NCI-H2227 treated with DMSO at 0.1 percent for 48 hours (cell line): ENCODE data around the gene FAM174B.

Source experiments
- DNase-seq: peaks from one replicate; lab custom pipeline; 2025; lab: John Stamatoyannopoulos, UW

The FAM174B gene

DNA sequence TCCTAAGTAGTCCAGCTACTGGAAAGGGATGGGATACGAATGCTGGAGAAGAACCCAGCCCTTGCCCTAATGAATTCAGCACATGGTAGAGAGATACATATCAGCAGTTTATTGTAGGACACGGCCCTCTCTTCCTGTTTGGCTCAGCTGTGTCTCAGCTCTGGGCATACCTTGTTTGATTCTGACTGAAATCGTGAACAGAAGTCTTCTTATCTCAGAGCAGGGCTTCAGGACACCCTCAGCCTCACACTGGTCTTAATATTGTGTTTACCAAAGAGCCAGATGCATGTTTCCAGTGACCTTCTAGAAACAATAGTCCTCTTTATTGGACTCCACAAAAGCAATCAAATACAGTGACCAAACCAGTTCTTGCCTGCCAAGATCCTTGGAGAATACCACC lies 54.7 kb downstream of the FAM174B start:
- no peak for DNase-seq

DNA sequence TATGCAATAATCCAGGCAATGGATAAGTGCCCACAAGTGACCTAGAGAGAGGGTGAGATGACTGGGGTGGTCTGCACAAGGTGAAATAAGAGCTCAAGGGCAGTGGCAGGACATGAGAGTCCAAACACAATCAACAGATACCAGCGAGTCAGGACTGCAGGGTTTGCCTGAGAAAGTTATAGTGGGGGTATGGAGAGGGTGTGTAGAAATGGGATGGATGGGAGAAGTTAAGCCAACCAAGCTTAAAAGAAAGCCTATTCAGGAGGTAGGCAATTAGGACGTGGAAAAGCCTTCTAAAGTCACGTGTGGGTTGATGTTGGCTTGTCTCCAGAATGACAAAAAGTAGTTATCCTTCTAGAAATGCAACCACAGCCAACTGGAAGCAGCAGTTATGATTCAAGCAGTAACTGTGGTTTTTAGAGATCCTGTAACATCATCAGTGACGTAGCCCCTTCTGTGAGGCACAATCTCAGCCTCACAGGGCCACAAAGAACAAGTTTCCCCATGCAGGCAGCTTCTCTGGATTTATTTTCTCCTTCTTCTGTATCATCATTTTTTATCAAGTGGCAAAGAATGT lies 56.1 kb downstream of the FAM174B start:
- no peak for DNase-seq

DNA sequence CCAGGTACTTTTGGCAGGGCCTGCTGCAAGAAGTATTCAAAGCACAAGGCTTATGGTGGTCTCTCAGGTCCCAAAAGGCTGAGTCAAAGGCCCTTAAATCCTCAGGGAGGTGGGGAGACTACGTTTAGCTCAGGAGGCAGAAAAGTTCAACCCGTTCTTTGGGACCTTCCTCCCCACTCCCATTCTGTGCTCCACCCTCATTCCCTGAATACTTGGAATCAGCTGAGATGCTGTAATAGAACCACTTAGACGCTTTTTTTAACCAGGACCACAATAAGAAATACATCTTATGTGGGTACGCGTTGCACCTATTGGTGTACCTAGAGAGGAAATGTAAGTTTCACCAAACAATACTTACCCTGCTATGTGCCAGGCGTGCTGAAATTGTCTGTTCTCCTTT lies 58.0 kb downstream of the FAM174B start:
- no peak for DNase-seq

DNA sequence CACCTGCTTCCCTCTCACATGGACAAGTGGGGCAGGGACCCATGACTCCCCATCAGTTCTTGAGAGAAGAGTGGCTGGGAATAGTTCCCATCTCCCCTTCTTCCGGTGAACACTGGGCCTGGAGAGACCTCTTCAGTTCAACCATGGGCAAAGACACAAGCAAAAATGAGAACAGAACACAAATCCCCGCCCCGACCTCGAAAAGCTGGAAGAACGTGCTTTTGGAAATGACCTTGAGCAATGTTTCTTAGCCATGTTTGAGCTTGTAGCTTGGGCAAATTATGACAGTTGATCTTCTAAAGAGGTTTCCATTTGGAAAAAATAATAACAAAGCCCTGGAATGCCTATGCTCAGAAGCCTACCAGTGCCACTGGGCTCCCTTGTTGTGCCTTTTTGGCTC lies 59.0 kb downstream of the FAM174B start:
- DNase-seq, result no peak

DNA sequence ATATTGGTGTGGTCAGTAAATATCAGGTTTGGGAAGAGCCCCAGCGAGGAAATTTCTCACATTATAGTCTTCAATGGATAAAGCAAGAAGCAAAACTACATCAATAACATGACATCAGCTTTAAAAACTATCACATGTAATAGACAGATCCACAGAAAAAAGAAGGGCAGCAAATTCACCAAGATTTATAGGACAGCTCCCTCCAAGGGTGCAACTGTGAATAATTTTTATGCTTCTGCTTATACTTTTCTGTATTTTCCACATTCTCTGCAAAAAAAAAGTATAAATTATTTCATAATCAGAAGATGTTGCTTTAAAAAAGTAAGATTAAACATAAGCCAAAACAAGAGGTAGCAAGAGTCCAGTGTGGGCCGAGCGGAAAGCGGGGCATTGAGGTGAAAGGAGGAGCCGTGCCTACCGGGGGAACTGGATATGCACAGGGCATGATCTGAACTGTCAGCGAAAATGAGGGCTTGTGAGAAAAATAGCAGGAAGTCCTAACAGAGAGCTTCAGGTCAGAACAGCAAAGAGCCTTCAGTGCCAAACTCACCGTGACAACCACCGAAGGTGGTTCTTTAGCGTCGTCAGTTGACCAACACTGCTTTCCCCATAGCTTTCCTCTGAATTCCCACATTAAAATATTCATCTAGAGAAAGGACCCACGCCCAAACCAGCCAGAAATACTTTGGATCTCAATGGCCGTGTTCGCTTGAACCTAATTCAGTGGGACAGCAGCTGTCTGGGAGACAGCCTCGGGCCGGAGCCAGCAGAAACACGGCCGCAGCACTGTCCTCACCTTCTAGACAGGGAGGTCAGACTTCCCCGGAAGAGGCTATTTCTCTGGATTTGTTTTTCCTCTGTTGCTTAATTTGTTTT lies 59.8 kb downstream of the FAM174B start:
- no peak for DNase-seq

DNA sequence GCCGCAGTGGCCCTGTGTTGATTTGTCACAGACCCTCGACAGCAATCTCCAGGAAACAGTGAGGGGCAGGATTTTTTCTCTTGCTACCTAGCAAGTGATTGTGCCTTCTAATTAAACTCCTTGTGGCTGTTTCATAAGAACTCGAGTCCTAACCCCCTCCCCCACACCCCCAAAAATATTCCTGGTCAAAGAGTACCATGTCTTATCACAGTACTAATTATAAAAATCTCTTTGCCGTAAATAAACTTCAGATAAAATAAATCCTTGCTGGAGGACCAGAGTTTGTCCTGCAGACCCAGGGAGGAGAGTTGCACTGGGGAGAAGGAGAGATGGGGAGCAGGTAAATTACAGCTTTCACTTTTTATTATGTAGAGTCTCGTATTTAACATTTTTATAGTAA lies 64.3 kb downstream of the FAM174B start:
- no peak for DNase-seq

DNA sequence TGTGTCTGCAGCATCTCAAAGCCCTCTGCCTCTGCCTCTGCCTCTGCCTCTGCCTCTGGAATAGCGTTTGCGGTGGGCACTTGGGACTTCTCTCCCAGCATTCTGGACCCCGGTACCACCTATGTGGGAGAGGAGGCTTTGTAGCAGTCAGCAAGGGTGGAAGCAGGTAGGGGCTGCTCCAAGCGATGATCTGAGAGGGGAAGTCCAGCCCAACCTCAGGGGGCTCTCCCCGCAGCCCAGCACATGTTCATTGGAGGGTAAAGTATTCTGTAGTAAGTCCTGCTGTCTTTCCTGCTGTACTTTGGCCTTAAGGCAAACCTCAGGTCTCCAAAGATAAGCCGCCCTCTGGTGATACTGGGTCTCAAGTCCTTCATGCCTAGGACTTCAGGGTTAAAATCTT lies 68.6 kb downstream of the FAM174B start:
- DNase-seq, result no peak

DNA sequence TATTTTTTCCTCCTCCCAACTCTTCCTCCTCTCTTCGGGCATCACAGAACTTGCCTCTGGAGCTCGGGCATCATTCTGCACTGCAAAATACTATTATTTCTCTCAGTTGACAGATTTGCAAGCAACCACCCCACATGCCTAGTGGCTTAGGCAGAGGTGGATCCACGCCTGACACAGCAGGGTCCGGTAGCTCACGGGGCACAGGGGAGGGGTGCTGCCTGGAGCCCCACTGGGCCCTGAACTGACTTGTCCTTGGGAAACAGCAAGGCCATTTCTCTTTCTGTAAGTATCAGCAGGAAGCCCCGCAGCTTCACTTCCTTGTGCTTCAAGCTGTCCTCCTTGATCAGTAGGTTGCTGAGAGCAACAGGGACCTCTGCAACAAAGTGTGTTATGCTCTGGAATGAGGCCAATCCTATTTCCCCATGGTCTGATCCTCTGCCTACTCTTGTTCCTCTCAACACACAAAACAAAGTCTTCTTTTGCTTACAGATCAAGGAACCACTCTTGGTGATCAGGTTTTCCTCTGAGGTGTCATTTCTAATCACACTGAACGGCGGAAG lies 69.1 kb downstream of the FAM174B start:
- DNase-seq, result no peak

DNA sequence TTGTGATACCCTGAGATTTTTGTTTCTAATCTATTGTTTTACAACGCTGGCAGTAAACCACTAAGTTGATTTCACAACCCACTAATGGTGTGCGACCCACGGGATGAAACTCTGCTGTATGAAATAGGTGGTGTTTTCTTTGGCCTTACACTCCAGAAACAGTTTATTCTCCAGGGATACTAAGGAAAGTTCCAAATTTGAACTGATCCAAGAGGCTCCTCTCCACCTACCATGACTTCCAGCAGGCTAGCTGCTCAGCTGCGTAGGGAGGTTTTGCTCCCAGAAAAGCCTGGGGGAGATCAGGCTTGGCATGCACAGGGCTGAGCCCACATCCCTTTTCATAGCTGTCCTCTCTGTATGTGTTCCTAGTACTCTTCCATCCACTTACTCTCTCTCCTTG lies 71.5 kb downstream of the FAM174B start:
- no peak for DNase-seq

DNA sequence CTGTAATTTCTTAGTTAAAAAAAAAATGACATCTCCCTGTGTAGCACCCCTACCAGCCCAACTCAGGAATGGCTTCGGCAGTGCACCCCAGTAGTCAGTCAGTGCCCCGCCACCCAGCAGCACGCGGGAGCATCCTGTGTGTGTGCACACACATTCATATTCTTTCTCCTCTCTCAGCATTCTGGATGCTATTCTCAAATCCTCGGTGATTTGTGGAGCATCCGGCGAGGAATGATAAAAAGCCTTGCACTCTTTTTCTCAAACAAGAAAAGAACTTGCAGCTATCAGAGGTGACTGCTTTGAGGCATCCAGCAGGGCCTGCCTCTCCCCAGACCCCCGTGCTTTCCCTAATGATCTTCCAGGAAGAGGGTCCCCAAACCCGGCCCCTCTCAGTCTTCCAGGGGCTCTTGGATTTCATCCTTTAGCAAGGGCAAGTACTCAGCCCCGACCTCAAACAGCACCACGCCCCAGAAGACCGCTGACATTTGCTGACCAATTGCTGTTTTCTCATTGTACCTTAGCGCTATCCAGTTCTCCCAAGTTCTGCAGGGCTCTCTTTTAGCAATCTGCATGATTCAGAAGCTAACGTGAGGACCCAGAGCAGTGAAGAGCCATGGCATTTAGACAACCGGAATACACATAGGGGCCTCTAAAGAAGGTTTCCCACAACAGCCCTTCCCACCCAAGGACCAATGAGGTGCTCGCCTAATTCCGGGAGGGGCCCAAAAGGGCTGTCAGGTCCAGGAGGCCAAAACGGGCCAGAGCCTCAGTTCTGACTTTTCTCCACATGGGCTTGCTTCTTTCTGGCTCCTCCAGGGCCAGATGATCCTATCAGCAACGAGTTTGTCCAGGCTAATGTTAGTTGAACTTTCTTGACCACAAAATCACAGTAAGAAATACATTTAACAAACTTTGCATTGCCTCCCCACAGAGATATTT lies 72.2 kb downstream of the FAM174B start:
- no peak for DNase-seq

DNA sequence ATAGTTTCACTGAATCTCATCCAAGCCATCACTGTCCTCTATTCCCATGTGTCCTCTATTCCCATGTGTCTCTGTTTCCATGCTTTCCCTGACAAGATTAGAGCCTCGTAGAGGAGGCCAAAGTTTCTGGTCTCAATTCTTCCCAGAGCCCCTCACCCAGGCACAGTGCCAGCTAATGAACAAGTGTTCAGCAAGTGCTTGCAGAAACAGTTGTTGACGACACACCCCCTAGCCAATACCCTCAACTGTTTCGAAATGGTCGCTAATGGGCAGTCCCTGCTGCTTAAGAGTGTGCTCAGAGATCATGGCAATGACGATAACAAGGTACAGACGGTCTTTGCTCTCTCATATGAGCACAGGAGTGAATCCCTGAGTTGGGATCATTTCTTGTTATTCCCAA lies 73.4 kb downstream of the FAM174B start:
- no peak for DNase-seq

DNA sequence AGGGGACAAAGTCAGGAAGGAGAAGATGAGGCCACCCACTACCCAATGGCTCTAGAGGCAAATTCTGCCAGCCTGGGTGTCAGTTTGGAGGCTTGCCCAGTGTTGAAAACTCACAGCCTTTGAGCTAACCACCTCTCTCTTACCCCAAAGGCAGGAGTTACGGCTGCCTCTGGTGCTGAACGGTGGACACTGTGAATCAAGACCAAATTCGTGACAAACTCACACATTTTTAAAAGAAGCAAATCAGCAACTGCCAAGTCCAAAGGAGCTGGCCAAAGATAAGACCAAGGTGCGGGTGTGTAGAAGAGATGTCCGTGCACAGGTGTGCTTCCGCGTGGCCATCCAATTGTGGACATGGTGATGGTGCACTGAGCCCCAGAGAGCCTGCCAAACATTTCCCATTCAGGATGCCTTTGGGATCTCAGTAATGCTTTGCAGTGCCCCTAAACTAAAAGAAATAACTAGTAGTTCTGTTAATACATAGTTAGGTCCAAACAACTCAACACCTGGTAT lies 74.6 kb downstream of the FAM174B start:
- DNase-seq, result no peak

DNA sequence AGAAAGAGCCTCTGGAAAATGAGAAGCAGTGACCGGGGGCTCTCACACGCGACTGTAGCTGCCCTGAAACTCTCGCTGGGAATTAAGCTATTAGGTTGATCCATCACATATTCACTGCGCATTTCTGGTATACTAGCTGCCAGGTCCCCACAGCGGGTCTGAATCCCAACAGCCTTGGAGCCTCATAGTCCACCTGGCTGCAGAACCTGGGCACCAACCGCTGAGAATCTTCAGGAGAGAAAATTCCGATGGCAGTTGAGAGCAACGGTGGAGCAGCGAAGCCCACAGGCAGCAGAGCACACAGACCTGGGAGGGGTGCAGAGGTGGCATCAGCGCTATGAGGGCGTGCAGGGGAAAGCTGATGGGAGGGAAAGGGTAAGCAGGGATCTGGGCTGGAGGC lies 75.1 kb downstream of the FAM174B start:
- DNase-seq, result no peak

DNA sequence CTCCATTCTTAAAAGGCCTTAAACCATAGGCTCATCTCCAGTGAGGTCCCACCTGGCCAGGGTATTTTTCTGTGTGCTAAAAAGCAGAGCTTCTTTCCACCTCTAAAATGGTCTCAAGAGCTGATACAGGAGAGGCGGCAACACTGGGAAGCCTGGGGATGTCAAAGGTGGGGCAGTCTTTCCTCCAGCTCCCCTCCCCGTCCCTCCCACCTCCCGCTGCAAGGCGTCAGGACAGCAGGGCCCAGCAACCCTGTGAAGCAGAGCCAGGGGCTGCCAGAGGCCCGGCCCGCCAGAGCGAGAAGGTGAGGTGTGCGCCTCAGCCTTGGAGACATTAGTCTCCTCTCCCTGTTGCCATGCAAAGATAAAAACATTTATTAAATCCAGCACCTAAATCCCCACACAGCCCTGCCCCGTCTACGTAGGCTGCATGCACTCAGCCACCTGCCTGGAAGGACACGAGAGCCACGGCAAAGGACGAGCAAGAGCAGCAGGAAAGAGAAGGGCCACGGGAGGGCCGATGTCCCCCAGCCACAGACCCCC lies 75.6 kb downstream of the FAM174B start:
- DNase-seq, result no peak

DNA sequence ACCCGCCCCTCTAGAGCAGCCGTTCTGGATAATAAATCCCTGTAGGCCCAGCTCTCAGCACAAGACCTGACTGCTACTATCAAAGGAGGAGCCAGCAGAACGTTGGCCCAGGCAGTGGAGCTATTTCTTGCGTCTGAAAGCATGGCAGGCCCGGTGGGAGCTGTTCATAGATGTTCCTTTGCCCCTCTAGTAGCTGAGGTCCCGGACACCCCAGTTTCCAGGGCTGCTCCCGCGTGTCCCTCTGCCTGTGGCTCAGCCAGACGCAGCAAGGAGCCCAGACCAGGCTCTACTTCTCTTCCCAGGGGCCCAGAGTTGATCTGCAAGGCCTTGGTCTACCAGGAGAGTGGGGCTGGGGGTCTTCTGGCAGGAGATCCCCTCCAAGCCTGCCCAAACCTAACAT lies 76.1 kb downstream of the FAM174B start:
- no peak for DNase-seq

DNA sequence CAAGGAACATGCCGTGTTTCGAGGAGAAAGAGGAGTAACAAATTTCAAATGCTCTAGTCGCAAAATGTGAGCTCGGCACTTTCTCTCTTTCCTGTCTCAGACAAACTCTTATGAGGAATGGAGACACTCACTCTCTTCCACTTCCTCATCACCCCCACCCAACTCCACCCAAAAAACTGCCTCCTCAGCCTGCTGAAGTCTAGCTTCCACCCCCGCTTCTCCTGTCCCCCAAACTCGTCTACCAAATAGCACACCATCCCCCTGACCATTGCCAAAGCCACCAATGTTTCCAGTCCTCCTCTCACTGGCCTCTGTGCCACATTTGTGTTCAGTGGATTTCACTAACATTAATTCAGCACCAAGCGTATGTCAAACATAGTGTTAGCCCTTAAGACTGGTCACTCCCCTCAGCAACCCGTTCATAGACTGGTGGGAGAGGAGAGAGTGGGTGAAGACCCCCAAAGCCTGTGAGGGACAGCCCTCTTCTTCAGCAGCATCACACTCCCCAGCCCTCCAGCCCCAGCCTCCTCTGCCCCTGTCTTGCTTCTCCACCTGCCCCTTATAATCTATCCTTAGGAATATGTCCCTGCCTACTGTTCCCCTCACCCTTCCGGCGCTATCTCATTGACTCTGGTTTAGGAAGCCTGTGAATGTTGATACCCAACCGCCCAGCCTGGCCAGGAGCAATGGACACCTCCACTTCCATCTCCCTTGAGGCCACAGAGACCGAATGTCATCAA lies 77.3 kb downstream of the FAM174B start:
- no peak for DNase-seq

DNA sequence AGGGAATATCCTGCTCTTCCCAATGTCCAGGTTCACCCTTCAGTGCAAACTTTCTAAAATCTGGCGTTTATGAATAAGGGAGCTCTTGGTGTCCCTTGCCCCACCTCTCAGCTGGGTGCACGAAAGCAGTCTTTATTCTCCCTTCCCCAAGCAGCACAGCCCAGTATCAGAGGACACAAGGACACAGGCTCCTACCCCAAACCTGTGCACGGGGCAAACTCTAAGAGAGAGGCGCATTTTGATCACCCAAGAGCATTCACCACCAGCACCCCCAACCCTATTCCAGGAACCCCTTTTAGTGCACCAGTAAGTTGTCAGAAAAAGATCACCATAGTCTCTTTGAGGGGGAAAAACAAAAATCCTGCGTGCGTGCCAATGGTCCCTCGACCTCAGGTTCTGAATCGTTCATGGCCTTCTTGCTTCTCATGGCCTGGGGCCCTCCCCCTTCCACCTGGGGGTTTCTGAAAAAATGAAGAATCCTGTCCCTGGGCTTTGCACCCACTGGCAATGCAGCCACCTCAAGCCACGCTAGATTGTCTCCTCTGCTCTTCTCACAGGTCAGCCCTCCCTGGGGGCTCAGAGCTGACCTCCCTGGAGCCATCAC lies 78.9 kb downstream of the FAM174B start:
- no peak for DNase-seq

DNA sequence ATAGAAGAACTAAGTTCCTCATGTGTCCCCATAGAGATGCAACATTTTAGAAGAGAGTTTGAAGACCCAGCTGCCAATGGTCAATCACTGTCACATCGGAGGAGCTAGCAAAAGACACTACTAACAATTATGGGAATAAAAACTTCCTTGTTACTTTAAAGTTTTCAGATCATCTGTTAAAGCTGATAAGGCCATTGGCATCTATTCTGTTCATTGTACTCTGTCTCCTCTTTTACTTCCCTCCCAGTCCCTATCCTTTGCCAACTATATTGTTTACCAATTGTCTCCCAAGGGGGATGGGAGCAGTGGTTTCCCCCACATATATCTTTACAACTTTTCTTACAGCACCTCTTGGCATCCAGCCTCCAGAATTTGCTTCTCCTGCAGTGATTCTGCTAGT lies 81.0 kb downstream of the FAM174B start:
- DNase-seq, result no peak

DNA sequence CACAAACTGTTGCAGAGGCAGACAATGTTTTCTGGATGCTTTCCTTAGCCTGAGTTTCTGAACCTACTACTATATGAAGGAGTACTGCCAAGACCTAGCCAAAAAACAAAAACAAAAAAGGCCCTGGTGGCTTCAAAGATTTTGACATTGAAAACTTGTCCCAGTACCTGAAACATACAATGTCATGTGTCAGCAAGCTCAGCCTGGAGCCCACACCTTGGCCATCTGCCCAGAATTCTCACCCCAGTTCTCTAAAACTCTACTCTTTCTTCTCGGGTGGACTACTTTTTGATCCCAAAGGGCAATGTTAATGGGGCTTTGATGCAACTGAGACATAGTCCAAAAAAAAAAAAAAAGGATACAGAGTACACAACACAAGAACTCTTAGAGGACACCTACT lies 81.4 kb downstream of the FAM174B start:
- no peak for DNase-seq

DNA sequence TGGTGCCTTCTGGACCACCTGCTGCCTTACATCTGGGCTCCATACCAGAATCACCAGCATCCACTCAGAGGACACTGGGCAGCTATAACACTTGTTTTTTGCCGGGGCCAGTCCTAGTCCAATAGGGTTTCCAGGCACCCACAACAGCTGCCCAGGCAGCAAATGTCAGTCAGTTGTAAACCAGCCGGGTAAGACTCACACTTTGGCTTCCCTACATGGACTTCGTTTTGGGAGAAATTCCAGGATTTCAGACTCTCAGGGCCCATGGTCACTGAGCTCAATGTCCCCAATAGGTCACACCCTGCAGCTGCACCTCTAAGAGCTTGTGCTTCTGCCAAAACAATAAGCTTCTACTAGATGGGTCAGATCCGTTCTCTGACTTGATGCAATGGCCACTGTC lies 83.8 kb downstream of the FAM174B start:
- DNase-seq, result no peak

DNA sequence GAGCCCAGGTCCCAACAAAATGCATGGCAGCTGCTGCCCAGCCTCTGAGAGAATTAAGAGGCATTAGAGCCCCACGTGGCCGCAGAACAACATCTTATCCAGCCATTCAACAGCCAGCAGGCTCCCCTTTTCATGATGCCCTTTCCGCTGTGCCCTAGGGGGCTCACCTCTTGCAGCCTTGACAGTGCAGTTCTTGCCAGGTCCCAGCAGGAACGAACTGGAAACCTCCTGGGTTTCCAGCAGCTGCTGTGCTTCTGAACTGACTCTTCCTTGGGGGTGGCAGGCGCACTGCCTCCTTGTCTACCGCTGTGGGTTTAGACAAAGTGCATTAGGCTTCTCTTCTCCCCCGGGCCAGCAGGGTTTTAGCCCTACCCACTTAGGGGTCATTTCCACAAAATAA lies 85.2 kb downstream of the FAM174B start:
- no peak for DNase-seq
